ENCODE data around the gene C8A.

Gene C8A

GRCh38 chr1:56838759-56839158, 15.8 kb upstream of the C8A start:
- no peak for DNase-seq

GRCh38 chr1:56843544-56843943, 11.1 kb upstream of the C8A start:
- no peak for DNase-seq

DNA sequence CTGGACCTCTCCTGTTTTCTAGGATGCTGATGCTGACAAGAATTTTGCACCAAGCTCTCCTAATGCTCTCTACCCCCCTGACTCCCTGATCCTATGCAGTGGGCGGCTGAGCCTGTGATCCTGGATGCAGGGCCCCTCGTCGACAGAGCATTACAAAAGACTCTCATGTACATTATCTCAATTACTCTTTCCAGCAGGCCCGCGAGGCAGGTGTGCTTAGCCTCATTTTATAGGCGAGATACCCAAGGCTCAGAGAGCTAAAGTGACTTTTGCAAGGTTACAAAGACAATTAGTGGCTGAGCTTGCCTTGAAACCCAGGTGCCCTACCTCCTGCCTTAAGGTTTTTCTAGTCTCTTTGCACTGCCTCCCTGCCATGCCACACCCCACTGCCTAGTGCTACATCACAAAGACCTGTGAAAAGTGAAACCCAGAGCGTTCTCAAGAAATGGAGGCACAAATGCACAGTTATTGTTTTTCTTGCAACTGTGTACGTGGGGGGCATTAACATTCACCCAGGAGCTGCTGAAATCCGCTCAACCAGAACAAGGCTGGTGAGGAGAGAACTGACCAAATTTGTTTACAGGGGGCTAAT, 10.0 kb upstream of the C8A start:
- DNase-seq, result peak; percentile 54

DNA sequence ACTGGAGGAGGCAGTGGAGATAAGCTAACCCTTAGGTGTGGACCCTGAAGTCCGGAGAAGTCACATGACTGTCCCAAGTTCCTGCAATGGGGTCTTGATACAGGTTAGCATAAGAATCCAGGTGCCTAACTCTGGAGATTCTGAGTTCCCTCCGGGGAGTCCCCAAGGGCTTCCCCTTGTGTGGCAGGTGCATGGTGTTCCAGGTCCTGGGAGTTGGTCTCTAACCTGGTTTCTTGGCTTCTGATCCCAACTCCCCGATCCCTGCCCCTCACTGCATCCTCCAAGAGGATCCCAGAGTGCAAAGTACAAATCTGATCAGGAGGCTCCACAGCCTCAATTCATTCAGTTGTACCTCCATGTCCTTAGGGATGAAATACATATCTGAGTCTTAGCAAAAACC, 9.3 kb upstream of the C8A start:
- DNase-seq, result no peak

DNA sequence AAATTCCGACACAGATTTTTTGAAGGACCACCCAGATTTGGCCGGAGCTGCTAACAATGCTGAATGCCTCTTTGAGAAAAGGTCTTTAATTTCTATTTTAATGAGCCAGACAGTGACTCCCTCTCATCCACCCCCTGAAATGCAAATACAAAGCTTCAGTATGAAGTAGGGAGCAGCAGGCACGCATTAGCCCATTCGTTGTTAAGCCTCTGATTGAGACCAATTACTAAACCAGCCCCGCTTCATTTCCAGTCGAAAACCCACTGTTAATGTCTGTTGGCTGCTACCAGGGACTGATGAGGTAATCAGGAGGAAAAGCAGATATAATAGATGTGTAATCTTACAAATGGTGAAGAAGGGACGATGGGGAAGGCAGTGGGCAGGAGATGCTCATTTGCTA, 4.8 kb upstream of the C8A start:
- no peak for DNase-seq

GRCh38 chr1:56850411-56850810, 4.2 kb upstream of the C8A start:
- DNase-seq, result no peak

- DNase-seq, result no peak
These were observed 3.7 kb upstream of the C8A start for GRCh38 chr1:56850922-56851321.

DNA sequence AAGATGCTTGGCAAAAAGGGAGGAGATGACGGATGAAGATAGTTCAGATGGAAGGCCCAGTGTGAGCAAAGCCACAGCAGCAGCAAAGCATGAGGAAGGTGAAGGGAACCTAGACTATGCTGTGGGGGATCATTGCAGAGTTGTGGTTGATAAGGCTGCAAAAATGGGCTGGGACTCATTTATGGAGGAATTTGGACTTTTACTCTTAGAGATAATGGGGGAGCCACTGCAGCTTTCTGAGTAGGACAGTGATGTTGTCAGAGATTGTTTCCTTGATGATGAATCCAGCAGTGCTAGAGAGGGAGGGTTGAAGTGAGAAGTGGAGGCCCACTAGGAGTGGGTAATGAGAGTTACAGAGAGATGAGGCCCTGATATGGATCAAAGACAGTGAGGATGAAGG, 2.1 kb upstream of the C8A start:
- DNase-seq, result no peak

- no peak for DNase-seq
These were observed 593 bp downstream of the C8A start for GRCh38 chr1:56855190-56855589.

GRCh38 chr1:56856186-56856585, 1.6 kb downstream of the C8A start:
- no peak for DNase-seq

- DNase-seq, result no peak
These were observed 4.7 kb downstream of the C8A start for GRCh38 chr1:56859287-56859686.

DNA sequence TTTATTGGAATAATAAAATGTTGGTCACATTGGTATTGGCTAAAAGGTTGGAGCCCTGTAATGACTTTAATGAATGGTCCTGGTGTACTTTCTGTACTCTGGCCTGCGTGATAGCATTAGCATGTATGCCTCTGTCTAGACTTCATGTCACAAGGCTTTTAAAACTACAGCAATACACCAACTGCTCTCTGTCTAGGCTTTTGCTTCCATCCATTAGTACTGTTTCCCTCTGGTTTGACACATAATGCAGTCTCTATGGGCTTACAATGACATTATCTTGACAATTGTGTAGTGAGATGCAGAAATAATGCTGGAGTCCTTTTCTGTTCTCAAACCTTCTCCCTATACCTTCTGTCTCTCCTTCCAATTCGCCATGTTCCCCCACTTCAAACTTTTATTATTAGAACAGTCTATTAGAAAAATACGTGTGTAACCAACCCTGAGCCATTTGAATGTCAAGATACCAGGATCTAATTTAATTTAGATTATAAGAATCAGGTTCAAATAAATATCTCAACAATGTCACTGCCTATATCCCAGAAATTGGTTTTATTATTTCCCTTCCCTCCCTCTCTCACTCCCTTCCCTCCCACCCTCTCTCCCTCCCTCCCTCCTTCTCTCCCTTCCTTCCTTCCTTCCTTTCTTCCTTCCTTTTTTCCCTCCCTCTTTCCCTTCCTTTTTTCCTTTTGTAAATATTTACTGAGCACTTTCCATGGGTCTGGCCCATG, 8.8 kb downstream of the C8A start:
- no peak for DNase-seq

DNA sequence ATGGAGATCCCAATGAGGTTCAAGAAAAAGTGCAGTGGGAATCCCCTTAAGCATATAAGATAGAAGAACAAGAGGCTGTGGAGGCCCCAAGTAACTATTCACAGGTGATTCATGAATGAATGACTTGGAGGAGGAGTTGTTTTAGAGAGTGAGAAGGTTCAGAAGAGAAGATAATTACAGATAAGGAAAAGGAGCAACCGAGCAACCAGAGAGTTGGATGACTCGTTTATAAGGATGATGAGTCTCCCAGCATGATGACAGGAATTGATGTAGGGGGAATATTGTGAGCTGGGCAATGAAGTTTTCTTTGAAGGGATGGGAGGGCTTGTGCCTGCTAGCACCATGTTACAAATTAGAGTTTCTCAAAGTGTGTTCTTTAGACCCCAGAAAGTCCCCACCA, 9.8 kb downstream of the C8A start:
- DNase-seq, result no peak

DNA sequence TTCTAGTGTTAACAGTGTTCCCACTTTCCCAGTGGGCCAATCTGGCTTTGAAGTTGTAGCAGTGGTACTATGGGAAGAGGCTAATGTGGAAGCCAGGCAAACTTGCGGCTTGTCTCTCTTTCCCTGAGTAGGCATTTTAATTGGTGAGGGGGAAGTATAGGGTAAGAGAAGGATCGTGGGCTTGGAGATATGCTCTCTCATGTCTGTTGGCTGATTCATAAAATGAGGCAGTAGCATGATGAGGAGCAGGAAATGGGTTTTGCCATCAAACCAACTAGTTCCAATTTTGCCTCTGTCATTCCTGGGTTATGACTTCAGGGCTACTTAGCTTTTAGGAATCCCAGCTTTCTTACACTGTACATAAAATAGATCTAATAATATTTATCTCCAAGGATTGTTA, 12.1 kb downstream of the C8A start:
- no peak for DNase-seq

DNA sequence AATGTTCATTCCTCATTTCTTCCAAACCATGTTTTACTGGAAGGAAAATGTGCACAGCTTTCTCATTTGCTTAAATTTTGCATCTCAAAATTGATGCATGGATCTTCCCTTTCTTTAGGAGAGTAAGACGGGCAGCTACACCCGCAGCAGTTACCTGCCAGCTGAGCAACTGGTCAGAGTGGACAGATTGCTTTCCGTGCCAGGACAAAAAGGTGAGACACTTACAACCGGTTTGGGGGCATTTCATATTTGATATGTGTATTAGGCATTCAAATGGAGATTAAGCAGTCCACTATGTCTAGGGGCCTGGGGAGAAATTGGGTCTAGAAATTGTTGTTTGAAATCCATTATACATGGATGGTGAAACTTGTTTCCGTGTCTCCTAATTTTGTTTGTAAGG, 12.9 kb downstream of the C8A start:
- no peak for DNase-seq

DNA sequence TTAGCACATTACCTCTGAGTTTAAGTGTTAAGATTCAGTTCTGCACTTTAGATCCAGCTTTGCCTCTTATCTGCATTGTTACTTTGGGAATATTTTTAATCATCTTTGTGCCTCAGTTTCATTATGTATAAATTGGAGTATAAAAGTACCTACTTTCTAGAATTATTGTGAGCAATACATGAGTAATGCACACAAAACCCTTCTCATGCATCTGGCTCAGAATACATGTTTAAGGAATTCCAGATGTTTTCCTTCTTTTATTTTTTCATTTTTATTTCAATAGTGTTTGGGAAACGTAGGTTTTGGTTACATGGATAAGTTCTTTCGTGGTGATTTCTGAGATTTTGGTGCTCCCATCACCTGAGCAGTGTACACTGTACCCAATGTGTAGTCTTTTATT, 14.2 kb downstream of the C8A start:
- no peak for DNase-seq

DNA sequence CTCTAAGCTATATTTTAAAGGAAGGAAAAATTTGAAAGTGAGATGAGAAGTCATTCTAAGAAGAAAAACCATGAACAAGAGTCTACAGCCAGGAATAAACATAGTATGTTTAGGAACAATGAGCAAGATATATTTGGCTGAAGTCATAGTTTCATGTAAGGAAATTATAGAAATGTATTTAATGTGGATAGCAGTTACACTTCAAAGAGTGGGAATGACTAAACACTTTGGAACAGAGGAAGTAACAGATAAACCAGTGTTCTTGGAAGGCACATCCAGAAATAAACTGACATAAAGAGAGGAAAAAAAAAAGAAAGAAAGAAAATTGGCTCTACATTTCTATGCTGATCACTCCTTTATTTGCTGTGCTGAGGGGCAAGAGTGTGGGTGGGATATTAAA, 18.0 kb downstream of the C8A start:
- DNase-seq, result no peak

GRCh38 chr1:56873213-56873612, 18.6 kb downstream of the C8A start:
- no peak for DNase-seq

DNA sequence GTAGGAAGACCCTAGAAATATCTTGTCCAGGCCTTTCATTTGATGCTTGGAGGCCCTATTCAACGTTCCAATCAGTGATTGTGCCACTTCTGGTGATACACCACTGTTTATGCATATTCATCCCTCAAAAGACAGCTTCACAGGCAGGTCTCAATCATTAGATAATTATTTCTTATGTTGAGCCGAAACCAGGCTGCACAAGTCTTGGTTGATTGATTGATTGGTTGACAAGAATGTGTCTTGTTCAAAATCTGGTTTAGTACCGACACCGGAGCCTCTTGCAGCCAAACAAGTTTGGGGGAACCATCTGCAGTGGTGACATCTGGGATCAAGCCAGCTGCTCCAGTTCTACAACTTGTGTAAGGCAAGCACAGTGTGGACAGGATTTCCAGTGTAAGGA, 20.1 kb downstream of the C8A start:
- no peak for DNase-seq

DNA sequence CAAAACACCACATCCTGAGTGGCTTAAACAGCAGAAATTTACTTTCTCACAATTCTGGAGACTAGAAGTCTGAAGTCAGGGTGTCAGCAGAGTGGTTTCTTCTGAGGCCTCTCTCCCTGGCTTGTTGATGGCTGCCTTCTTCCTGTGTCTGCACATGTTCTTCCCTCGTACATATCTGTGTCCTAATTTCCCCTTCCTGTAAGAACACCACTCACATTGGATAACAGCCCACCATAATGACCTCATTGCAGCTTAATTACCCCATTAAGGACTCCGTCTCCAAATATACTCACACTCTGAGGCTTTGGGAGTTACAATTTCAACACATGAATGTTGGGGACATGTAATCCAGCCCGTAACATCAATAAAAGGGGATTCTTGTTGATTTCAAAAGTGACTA, 23.4 kb downstream of the C8A start:
- DNase-seq, result peak; percentile 59

DNA sequence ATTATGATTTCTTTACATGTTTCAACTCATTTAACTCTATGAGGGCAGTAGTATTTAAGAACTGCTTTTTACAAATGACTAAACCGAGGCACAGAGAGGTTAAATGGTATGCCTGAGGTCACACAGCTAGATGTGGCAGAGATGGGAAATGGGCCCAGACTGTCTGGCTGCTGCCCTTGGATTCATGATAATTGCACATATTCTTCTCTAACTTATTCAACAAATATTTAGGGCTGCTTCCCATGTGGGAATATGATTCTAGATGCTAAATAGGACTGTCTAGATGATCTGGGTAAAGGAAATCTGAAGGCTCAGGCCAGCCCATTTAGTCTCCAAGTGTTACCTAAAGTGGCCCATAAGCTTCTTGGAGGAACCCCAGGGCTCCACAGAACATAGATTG, 26.2 kb downstream of the C8A start:
- DNase-seq, result no peak

GRCh38 chr1:56881417-56881816, 26.8 kb downstream of the C8A start:
- DNase-seq, result no peak

DNA sequence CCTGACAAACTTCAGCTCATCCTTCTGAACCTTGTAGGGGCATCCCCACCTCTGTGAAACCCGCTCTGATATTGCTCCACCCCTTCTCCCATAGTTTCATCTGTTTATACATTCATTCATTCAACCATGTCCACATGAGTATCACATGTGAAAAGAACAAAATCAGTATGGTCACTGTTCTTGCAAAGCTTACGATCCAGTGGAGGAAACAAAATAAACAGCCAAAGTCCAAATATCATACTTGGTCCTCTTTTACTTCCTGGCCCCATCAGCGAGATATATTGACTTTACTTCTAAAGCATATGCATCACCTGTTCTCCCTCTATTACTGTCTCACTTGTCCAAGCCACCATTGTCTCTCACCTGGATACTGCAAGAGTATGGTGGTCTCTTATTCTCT, 35.6 kb downstream of the C8A start:
- no peak for DNase-seq

GRCh38 chr1:56894014-56894413, 39.4 kb downstream of the C8A start:
- no peak for DNase-seq
